Prostate gland (tissue), 2 donors: ENCODE data around the gene PRKAA2. TPM values are rescaled to one million over a fixed set of nuclear protein-coding genes. Genes with fewer than 3 reads are reported as not detected.

Experiments
- DNase-seq: peaks from one replicate; pipeline ENCODE4 v3.0.0-alpha.2; 2019; ENCODE audit warnings: low spot score
- H3K27ac ChIP-seq, 2 donors: fragments of 200-600 bp; sonication (generic); 2 replicates each; pipeline ENCODE4 v1.5.1; 2017 to 2019
- H3K27me3 ChIP-seq: fragments of 200-600 bp; sonication (generic); replicated peaks from 2 replicates; pipeline ENCODE4 v1.5.1; 2019; ENCODE audit not compliant: insufficient read depth
- H3K36me3 ChIP-seq, 2 donors: fragments of 200-600 bp; sonication (generic); 1 replicate in 1 of 2; 2 replicates in 1 of 2; pipeline versions ENCODE4 v1.5.1 to v1.8.1; 2017 to 2019
- H3K4me1 ChIP-seq: fragments of 200-600 bp; sonication (generic); replicated peaks from 2 replicates; pipeline ENCODE4 v1.5.1; 2019
- H3K4me3 ChIP-seq, 2 donors: fragments of 200-600 bp; sonication (generic); 2 replicates each; pipeline ENCODE4 v1.5.1; 2017 to 2019
- H3K9me3 ChIP-seq: fragments of 200-600 bp; sonication (generic); 2 replicates; pipeline ENCODE4 v1.5.1; 2017
- POLR2A ChIP-seq: fragments of 450-650 bp; IDR thresholded peaks from one replicate; pipeline ENCODE4 v1.6.1; 2016; ENCODE audit warnings: antibody characterized with exemption, mild to moderate bottlenecking
- POLR2AphosphoS5 ChIP-seq: sonication (generic); formaldehyde crosslinking; IDR thresholded peaks from one replicate; pipeline ENCODE4 v1.6.1; 2017; ENCODE audit warnings: antibody characterized with exemption
- WGBS: methylation state at CpG from one replicate; pipeline ENCODE4 v1.1.5; 2018; 5-methylcytosine and 5-hydroxymethylcytosine counted together
- intact Hi-C: fragments of 100-400 bp; cut with DNase I; formaldehyde crosslinking; loops from one replicate; pipeline ENCODE4 v1.14.2; 2022
- total RNA-seq, 2 donors: library from RNA; depleted of rRNA; stranded (reverse); fragments of >200 nt; gene quantifications; one replicate each; pipeline ENCODE4 v1.1.0, GENCODE V29; 2016
- TF ChIP-seq, protein P1 (sequence below), 4 experiments: fragments of 200-600 bp in 2 of 4; fragments of 450-650 bp in 2 of 4; sonication (generic) in 2 of 4; IDR thresholded peaks; 1 replicate in 3 of 4; 2 replicates in 1 of 4; pipeline ENCODE4 v1.5.1; 2016 to 2019; ENCODE audit warnings: antibody characterized with exemption in 4 of 4, mild to moderate bottlenecking in 2 of 4, moderate library complexity in 2 of 4

PRKAA2 gene
- total RNA-seq, 2 donors from 2014 or later, result 6.5 to 7.9 TPM

DNA sequence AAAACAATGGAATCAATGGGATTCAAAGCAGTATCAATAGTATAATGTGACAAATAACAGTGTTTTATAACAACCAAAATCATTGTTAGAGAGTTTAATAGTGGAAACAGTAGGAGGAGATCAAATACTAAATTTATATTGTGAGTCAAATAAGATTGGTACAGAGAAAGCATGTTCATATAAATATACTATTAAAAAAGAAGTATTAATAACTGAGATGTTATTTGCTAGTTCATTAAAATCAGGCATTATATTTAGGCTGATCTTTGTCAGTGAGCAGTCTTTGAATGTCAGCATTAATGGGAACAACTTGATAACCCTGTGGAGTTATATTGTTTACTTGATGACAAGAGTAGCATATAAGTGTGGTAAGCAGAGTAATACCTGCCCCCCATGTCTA is 30.6 kb downstream of the PRKAA2 start:
- no peak for DNase-seq
- H3K4me1 ChIP-seq, result no peaks in the 10 kb centered on the region
- TF ChIP-seq POLR2AphosphoS5 (no peak), POLR2A (no peak)
- TF ChIP-seq, protein P1, sequence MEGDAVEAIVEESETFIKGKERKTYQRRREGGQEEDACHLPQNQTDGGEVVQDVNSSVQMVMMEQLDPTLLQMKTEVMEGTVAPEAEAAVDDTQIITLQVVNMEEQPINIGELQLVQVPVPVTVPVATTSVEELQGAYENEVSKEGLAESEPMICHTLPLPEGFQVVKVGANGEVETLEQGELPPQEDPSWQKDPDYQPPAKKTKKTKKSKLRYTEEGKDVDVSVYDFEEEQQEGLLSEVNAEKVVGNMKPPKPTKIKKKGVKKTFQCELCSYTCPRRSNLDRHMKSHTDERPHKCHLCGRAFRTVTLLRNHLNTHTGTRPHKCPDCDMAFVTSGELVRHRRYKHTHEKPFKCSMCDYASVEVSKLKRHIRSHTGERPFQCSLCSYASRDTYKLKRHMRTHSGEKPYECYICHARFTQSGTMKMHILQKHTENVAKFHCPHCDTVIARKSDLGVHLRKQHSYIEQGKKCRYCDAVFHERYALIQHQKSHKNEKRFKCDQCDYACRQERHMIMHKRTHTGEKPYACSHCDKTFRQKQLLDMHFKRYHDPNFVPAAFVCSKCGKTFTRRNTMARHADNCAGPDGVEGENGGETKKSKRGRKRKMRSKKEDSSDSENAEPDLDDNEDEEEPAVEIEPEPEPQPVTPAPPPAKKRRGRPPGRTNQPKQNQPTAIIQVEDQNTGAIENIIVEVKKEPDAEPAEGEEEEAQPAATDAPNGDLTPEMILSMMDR (IDR thresholded peaks at IDR 0.05), result no peak
- H3K4me3 ChIP-seq, result no peak overlapping the region
- intact Hi-C loops, result no loop called here
- H3K9me3 ChIP-seq, result no peaks in the 10 kb centered on the region
- H3K27ac ChIP-seq, result no peak overlapping the region
- no peaks in the 10 kb centered on the region for H3K27me3 ChIP-seq
- H3K36me3 ChIP-seq, result no peaks in the 10 kb centered on the region

DNA sequence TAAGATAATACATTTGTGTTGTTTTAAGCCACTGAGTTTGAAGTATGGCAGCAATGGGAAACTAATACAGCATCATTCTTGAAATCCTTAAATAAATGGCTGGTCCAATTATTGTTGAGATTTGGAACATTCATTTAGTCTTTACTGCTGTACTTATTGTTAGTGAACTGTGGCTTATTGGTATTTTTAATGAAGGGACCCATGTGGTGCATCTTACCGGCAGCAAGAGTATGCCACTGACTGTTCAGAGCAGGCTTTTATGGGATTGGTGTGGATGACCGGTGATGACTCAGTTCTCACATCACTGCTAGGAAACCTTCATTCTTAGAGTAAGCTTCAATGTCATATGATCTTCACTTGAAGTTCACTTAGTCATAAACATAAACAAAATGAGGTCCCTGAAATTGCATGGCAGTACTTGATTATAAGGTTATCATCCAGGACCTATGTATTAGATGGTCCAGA is 31.5 kb downstream of the PRKAA2 start:
- Histone ChIP-seq H3K27ac (no peak overlapping the region), H3K36me3 (no peaks in the 10 kb centered on the region), H3K27me3 (no peaks in the 10 kb centered on the region), H3K9me3 (no peaks in the 10 kb centered on the region), H3K4me1 (no peaks in the 10 kb centered on the region), H3K4me3 (no peak overlapping the region)
- intact Hi-C loops, result no loop called here
- TF ChIP-seq POLR2AphosphoS5, result no peak
- TF ChIP-seq POLR2A, result no peak
- TF ChIP-seq, protein P1 (IDR thresholded peaks at IDR 0.05), result no peak
- 71% methylated on average over 2 of the region's 2 CpGs for WGBS
- no peak for DNase-seq

DNA sequence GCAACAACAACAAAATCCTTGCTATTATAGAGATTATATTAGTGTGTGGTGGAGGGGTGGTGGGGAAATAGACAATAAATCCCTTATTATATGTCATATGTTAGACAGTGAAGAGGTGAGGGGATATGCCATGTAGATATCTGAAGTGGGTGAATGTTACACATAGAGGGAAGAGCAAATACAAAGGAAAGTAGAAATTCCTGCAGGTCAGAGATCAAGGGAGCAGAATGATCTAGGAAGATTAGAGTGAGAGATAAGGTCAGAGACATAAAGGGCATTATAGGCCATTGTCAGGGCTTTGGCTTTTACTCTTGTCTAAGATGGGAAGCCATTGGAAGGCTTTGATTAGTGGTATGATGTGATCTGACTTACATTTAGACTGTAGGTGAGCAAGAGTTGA is 38.5 kb downstream of the PRKAA2 start:
- Histone ChIP-seq H3K27me3 (no peaks in the 10 kb centered on the region), H3K27ac (no peak overlapping the region), H3K4me1 (no peaks in the 10 kb centered on the region), H3K9me3 (no peaks in the 10 kb centered on the region), H3K36me3 (no peaks in the 10 kb centered on the region), H3K4me3 (no peak overlapping the region)
- no peak for TF ChIP-seq POLR2AphosphoS5
- TF ChIP-seq POLR2A, result no peak
- TF ChIP-seq, protein P1 (IDR thresholded peaks at IDR 0.05), result no peak
- intact Hi-C loops, result no loop called here
- DNase-seq, result no peak

DNA sequence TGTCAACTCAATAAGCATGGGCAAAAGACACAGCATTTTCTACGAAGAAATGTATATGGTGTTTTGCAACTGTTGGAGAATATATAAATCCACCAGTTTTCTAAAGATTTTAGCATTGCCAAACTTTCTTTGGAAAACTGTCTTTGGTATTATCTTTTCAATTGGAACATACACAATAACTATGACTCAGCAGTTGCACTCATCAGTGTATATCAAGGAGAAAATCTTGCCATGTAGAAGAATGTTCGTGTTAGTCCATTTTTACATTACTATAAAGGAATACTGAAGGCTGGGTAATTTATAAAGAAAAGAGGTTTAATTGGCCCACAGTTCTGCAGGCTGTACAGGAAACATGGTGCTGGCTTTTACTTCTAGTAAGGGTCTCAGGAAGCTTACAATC is 41.1 kb downstream of the PRKAA2 start:
- H3K27me3 ChIP-seq, result no peaks in the 10 kb centered on the region
- no peak overlapping the region for H3K27ac ChIP-seq
- no peaks in the 10 kb centered on the region for H3K9me3 ChIP-seq
- no peak for DNase-seq
- no peak overlapping the region for H3K4me3 ChIP-seq
- 83% methylated on average over 2 of the region's 2 CpGs for WGBS
- H3K4me1 ChIP-seq, result no peaks in the 10 kb centered on the region
- TF ChIP-seq POLR2A (no peak), POLR2AphosphoS5 (no peak)
- TF ChIP-seq, protein P1 (IDR thresholded peaks at IDR 0.05), result no peak
- intact Hi-C loops, result no loop called here
- no peaks in the 10 kb centered on the region for H3K36me3 ChIP-seq

DNA sequence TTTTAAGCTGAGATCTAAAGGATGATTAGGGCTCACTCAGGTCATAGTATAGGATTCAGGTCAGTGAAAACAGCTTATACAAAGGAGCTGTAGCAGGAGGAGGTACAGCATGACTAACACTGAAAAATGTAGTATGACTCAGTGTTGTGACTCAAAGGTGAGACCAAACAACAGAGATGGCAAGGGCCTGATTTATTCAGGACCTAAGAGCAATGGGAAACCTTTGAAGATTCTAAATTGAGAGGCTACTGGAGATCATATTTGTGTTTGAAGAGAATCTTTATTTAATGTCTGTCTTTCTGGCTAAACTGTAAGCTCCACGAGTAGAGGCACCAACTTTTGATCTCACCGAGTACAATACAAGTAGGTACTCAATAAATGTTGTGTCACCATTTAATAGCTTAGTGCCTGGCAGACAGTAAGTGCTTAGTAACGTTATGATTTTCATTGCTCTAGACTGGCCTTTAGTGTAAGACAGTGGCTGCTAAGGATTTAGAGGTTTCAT is 43.5 kb downstream of the PRKAA2 start:
- Histone ChIP-seq H3K9me3 (no peaks in the 10 kb centered on the region), H3K4me1 (no peaks in the 10 kb centered on the region), H3K27ac (no peak overlapping the region), H3K4me3 (no peak overlapping the region), H3K36me3 (no peaks in the 10 kb centered on the region), H3K27me3 (no peaks in the 10 kb centered on the region)
- WGBS, result 20% methylated on average over 3 of the region's 3 CpGs
- intact Hi-C loops, result no loop called here
- TF ChIP-seq, protein P1 (IDR thresholded peaks at IDR 0.05), result no peak
- no peak for TF ChIP-seq POLR2AphosphoS5
- TF ChIP-seq POLR2A, result no peak
- no peak for DNase-seq
